OCI-LY3 (cell line): ENCODE measurements around the gene NAA10.

ENCODE experiments used
- H2AFZ ChIP-seq: fragments of 200-600, 300-600 bp; shearing (Covaris generic); 2 replicates; pipeline ENCODE4 v1.6.0; 2014; ENCODE audit warnings: antibody characterized with exemption, low read depth, low read length
- H3K27ac ChIP-seq: fragments of 200-600, 300-600 bp; sonication (generic); 2 replicates; pipeline ENCODE4 v1.5.1; 2014; ENCODE audit warnings: mild to moderate bottlenecking, low read length, moderate library complexity, mixed read lengths
- H3K27me3 ChIP-seq: fragments of 200-600, 300-600 bp; sonication (generic); 2 replicates; pipeline ENCODE4 v1.6.1; 2014; ENCODE audit warnings: low read depth, low read length, mixed read lengths
- H3K36me3 ChIP-seq: fragments of 200-600, 300-600 bp; sonication (generic); replicated peaks from 2 replicates; pipeline ENCODE3; 2014; ENCODE audit warnings: low read depth, low read length, mixed read lengths
- H3K4me1 ChIP-seq: fragments of 300-600, 200-600 bp; sonication (generic); 2 replicates; pipeline ENCODE4 v1.6.1; 2014; ENCODE audit warnings: low read length, mixed read lengths
- H3K4me2 ChIP-seq: fragments of 200-600, 300-600 bp; sonication (generic); 2 replicates; pipeline ENCODE4 v1.6.1; 2014; ENCODE audit warnings: low read length, mixed read lengths
- H3K4me3 ChIP-seq: fragments of 300-600, 200-600 bp; sonication (generic); 2 replicates; pipeline ENCODE4 v1.5.1; 2014; ENCODE audit warnings: antibody characterized with exemption, mild to moderate bottlenecking, low read length, moderate library complexity
- H3K79me2 ChIP-seq: fragments of 300-600, 200-600 bp; shearing (Covaris generic); 2 replicates; pipeline ENCODE4 v1.6.1; 2014; ENCODE audit warnings: mild to moderate bottlenecking, low read length, mixed read lengths
- H3K9ac ChIP-seq: fragments of 300-600, 200-600 bp; shearing (Covaris generic); 2 replicates; pipeline ENCODE4 v1.6.0; 2014; ENCODE audit warnings: mild to moderate bottlenecking, low read length, moderate library complexity
- H3K9me3 ChIP-seq: fragments of 200-600, 300-600 bp; shearing (Covaris generic); 2 replicates; pipeline ENCODE4 v1.6.1; 2014; ENCODE audit warnings: low read length, mixed read lengths; ENCODE audit not compliant: insufficient read depth
- H4K20me1 ChIP-seq: fragments of 200-600, 300-600 bp; sonication (generic); 2 replicates; pipeline ENCODE4 v1.6.1; 2016; ENCODE audit warnings: low read length, mixed read lengths; ENCODE audit not compliant: insufficient read depth
- EZH2phosphoT487 ChIP-seq: fragments of 200-600 bp; shearing (Covaris generic); IDR thresholded peaks from 2 replicates; pipeline ENCODE4 v1.6.1; 2018; ENCODE audit warnings: antibody characterized with exemption, mixed run types, low read depth
- TF ChIP-seq, protein P1 (sequence below): fragments of 200-600, 300-600 bp; sonication (generic); IDR thresholded peaks from 2 replicates; pipeline ENCODE4 v1.5.1; 2014; ENCODE audit warnings: antibody characterized with exemption, low read length, low read depth

NAA10 gene

DNA sequence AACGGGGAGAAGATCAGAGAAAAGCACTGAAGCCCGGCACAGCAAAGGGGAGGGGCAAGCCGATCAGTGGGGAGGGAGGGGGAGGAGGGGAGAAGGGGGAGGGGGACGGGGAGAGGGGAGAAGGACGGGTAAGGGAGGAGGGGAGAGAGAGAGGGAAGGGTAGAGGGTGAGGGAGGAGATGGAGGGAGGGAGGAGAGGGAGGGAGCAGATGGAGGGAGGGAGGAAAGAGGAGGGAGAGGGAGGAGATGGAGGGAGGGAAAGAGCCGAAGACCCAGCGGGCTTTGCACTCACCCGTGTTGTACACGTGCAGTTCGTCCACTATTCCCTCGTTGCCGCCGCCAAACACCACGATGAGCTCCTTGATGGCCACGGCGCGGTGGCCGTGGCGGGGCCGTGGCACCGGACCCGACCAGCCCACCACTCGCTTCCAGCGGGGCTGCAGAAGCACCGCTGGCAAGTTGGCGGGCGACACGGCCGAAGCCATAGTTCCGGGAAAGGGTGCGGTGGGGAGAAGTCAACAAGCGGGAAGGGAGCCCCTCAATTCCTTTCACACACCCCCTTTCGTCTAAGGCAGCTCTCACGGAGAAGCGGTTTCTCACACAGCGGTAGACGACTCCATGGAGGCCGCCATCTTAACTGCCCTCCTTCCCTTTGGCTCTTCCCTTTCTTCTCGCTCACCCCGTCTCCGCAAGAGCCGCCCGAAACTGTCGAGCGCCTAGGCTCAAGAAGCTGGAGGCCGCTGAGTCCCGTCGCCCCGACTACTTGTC, 35.7 kb upstream of the NAA10 start:
- Histone ChIP-seq H4K20me1 (peaks cover 44% of the 10 kb centered on the region), H3K4me1 (peaks cover 39% of the 10 kb centered on the region), H3K79me2 (peaks cover 75% of the 10 kb centered on the region), H3K27me3 (no peaks in the 10 kb centered on the region), H3K9me3 (no peaks in the 10 kb centered on the region), H2AFZ (no peak overlapping the region), H3K36me3 (peaks cover 23% of the 10 kb centered on the region), H3K27ac (peak overlapping the region; percentile 98), H3K4me3 (peak overlapping the region; percentile 97), H3K4me2 (peak overlapping the region; percentile 98), H3K9ac (peak overlapping the region; percentile 100)
- no peak for TF ChIP-seq EZH2phosphoT487
- TF ChIP-seq, protein P1, sequence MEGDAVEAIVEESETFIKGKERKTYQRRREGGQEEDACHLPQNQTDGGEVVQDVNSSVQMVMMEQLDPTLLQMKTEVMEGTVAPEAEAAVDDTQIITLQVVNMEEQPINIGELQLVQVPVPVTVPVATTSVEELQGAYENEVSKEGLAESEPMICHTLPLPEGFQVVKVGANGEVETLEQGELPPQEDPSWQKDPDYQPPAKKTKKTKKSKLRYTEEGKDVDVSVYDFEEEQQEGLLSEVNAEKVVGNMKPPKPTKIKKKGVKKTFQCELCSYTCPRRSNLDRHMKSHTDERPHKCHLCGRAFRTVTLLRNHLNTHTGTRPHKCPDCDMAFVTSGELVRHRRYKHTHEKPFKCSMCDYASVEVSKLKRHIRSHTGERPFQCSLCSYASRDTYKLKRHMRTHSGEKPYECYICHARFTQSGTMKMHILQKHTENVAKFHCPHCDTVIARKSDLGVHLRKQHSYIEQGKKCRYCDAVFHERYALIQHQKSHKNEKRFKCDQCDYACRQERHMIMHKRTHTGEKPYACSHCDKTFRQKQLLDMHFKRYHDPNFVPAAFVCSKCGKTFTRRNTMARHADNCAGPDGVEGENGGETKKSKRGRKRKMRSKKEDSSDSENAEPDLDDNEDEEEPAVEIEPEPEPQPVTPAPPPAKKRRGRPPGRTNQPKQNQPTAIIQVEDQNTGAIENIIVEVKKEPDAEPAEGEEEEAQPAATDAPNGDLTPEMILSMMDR = no peak

DNA sequence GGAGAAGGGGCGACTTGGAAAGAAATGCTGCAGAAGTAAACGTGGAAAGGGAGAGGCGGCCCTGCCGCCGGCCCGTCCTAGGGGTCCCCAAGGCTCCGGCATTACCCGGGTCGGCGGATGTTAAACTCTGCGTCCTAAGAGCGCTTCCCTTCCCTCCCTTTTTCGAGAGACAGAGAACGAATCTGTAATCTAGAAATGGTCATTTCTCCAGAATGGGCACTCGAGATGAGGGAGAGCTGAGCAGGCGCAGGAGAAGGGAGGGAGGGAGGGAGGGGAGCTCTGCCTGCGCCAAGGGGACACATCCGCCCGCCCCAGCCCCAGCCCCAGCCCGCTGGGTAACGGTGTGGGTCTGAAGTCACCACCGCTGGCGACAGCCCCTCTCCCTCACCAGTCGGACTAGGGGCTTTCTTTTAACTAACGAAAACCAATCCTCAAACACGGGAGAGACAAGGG, 35.1 kb upstream of the NAA10 start:
- Histone ChIP-seq H3K27me3 (no peaks in the 10 kb centered on the region), H3K4me2 (peak overlapping the region; percentile 98), H3K9ac (peak overlapping the region; percentile 100), H3K4me1 (peaks cover 39% of the 10 kb centered on the region), H4K20me1 (peaks cover 49% of the 10 kb centered on the region), H3K27ac (peak overlapping the region; percentile 98), H3K36me3 (peaks cover 23% of the 10 kb centered on the region), H3K9me3 (no peaks in the 10 kb centered on the region), H2AFZ (no peak overlapping the region), H3K4me3 (peak overlapping the region; percentile 97), H3K79me2 (peaks cover 81% of the 10 kb centered on the region)
- TF ChIP-seq, protein P1 = no peak
- TF ChIP-seq EZH2phosphoT487 = no peak

DNA sequence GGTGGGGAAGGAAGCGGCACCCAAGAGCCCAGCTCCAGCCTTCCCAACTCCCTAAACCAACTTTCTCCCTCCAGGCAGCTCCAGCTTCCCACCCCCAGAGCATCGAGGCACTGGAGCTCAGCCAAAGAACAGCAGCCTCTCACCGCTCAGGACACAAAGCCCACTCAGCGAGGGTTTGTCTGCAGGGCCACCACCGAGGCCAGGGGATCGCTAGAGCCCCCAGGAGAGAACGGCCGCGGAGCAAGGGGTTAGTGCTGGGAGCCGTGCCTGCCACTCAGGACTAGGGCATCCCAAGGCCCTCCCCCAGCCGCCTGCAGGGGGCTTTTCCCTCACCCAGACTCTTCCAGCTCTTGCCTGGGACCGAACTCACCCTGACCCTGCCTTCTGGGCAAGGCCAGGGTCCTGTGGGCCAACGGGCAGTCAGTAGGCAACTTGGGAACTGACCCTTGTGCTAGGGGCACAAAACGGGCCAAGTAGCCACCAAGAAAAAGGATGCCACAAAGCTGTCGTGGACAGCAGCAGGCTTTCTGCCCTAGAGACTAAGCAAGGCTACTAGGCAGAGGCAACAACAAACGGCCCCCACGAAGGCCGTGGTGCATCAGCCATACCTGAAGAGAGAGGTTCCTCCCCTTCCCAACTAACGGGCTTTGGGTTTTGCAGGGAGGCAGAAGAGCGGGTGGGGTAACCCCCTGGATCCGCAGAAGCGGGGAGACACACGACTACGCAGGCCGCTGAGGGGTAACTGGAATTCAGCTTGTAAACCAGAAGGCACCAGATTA, 34.5 kb upstream of the NAA10 start:
- Histone ChIP-seq H3K27me3 (no peaks in the 10 kb centered on the region), H3K27ac (peak overlapping the region; percentile 98), H3K9me3 (no peaks in the 10 kb centered on the region), H3K4me1 (peaks cover 38% of the 10 kb centered on the region), H3K4me3 (peak overlapping the region; percentile 97), H4K20me1 (peaks cover 55% of the 10 kb centered on the region), H3K79me2 (peaks cover 86% of the 10 kb centered on the region), H3K9ac (peak overlapping the region; percentile 100), H3K36me3 (peaks cover 23% of the 10 kb centered on the region), H2AFZ (no peak overlapping the region), H3K4me2 (peak overlapping the region; percentile 98)
- TF ChIP-seq EZH2phosphoT487 = no peak

DNA sequence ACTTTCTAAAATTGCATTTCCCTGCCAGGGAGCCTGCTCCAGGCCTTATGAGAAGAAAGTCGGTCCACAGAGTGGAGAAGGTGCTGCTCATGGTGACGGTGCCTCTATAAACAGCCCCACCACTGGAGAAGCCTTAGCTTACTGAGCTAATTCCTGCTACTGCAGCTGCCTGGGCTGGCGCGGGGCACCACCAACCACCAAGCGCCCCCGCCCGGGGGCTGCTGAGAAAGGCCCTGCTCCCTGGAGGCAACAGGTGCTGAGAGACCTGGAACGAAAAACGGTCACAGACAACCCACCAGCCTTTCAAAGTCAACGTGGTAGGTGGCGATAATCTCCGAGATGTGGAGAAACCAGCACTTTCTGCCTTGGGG, 33.9 kb upstream of the NAA10 start:
- Histone ChIP-seq H3K4me2 (peak overlapping the region; percentile 98), H4K20me1 (peaks cover 60% of the 10 kb centered on the region), H3K79me2 (peaks cover 86% of the 10 kb centered on the region), H3K36me3 (peaks cover 23% of the 10 kb centered on the region), H3K9me3 (no peaks in the 10 kb centered on the region), H3K27ac (peak overlapping the region; percentile 98), H2AFZ (no peak overlapping the region), H3K27me3 (no peaks in the 10 kb centered on the region), H3K4me1 (peaks cover 32% of the 10 kb centered on the region), H3K9ac (peak overlapping the region; percentile 100), H3K4me3 (peak overlapping the region; percentile 97)
- no peak for TF ChIP-seq EZH2phosphoT487
- TF ChIP-seq, protein P1 = peak; percentile 30; the same call in 1 of the 2 replicates
